A673 (cell line): ENCODE measurements around the gene PFKFB3. TPM values are rescaled to one million over a fixed set of nuclear protein-coding genes. Genes with fewer than 3 reads are reported as not detected.
A peak's percentile ranks its signal among the peaks of the same experiment; 100 is the strongest.

Source experiments
- BruUV-seq: library from RNA; stranded (reverse); fragments of 400-500 nt; replicated peaks from 2 replicates; lab custom pipeline; 2021; lab: Mats Ljungman, UMichigan
- CTCF ChIA-PET: fragments of 300-600 bp; sonication (Branson Sonifier 250); formaldehyde crosslinking; loops from one replicate; lab custom pipeline; 2022; ENCODE audit warnings: antibody characterized with exemption; lab: Charles Lee
- POLR2A ChIA-PET: fragments of 300-600 bp; sonication (Branson Sonifier 250); formaldehyde crosslinking; loops from one replicate; lab custom pipeline; 2022; ENCODE audit warnings: antibody characterized with exemption; ENCODE audit not compliant: low non-redundant PET; lab: Charles Lee
- DNase-seq: peaks from one replicate; pipeline ENCODE4 v3.0.0-alpha.2; 2015; ENCODE audit warnings: low spot score
- H3K27ac ChIP-seq: fragments of 200-600 bp; sonication (generic); 2 replicates; pipeline ENCODE4 v1.5.1; 2016; ENCODE audit warnings: mixed run types, low read depth, mild to moderate bottlenecking, mixed read lengths, antibody characterized with exemption, low read length; ENCODE audit not compliant: poor library complexity, severe bottlenecking
- H3K27me3 ChIP-seq: fragments of 200-600 bp; sonication (generic); replicated peaks from 2 replicates; pipeline ENCODE4 v1.6.1; 2017; ENCODE audit warnings: mixed run types, low read depth, mild to moderate bottlenecking, mixed read lengths, antibody characterized with exemption, low read length; ENCODE audit not compliant: insufficient read depth, poor library complexity
- H3K36me3 ChIP-seq: fragments of 200-600 bp; sonication (generic); 2 replicates; pipeline ENCODE4 v1.6.1; 2016; ENCODE audit warnings: mixed run types, mild to moderate bottlenecking, mixed read lengths, antibody characterized with exemption, low read length; ENCODE audit not compliant: insufficient read depth, poor library complexity, severe bottlenecking
- H3K4me1 ChIP-seq: fragments of 200-600 bp; sonication (generic); 2 replicates; pipeline ENCODE4 v1.6.1; 2017; ENCODE audit warnings: mixed run types, mild to moderate bottlenecking, mixed read lengths, antibody characterized with exemption, low read length; ENCODE audit not compliant: insufficient read depth, poor library complexity, severe bottlenecking
- H3K4me3 ChIP-seq: fragments of 200-600 bp; sonication (generic); 2 replicates; pipeline ENCODE4 v1.5.1; 2016; ENCODE audit warnings: low read depth, mixed run types, mild to moderate bottlenecking, mixed read lengths, low read length; ENCODE audit not compliant: poor library complexity, severe bottlenecking
- H3K9me3 ChIP-seq: fragments of 200-600 bp; sonication (generic); 2 replicates; pipeline ENCODE4 v1.6.1; 2016; ENCODE audit warnings: mixed run types, low read depth, mild to moderate bottlenecking, mixed read lengths, antibody characterized with exemption, low read length; ENCODE audit not compliant: poor library complexity, severe bottlenecking
- CTCF ChIP-seq: fragments of 300-800, 200-600 bp; sonication (generic); conservative IDR thresholded peaks from 2 replicates; pipeline ENCODE4 v1.5.1; 2017; ENCODE audit warnings: low read depth, mild to moderate bottlenecking, antibody characterized with exemption, low read length, moderate library complexity, mixed read lengths
- EZH2 ChIP-seq: fragments of 200-600 bp; sonication (generic); IDR thresholded peaks from 2 replicates; pipeline ENCODE4 v1.6.1; 2017; ENCODE audit warnings: borderline replicate concordance, low read depth, mild to moderate bottlenecking, mixed read lengths, antibody characterized with exemption, low read length; ENCODE audit not compliant: poor library complexity, severe bottlenecking
- intact Hi-C: fragments of 100-400 bp; cut with micrococcal nuclease; formaldehyde crosslinking; loops from one replicate; pipeline ENCODE4 v1.10.0; 2022; ENCODE audit not compliant: unreplicated experiment
- total RNA-seq: library from RNA; stranded (reverse); gene quantifications from 2 replicates; pipeline ENCODE4 v1.2.3, GENCODE V29; 2021

The PFKFB3 gene
- total RNA-seq, 1 experiment from 2014 or later: 53.0 TPM

- H3K27ac ChIP-seq: peak overlapping the region; percentile 30
- POLR2A ChIA-PET: no interaction called here
- TF ChIP-seq EZH2 (no peak), CTCF (no peak)
- H3K9me3 ChIP-seq: no peaks in the 10 kb centered on the region
- BruUV-seq: no TSS peak
- DNase-seq: no peak
- H3K4me1 ChIP-seq: peaks cover 17% of the 10 kb centered on the region
- H3K36me3 ChIP-seq: peaks cover 23% of the 10 kb centered on the region
- intact Hi-C loops: no loop called here
- CTCF ChIA-PET: interaction anchor here (1.0 kb wide), 1 partner anchor 9 kb away, joined by 3 read pairs; the partner anchor contains the start of gene PFKFB3
- H3K4me3 ChIP-seq: no peak overlapping the region
- no peaks in the 10 kb centered on the region for H3K27me3 ChIP-seq
These were observed 9.2 kb downstream of the PFKFB3 start for GRCh38 chr10:6211671-6212635.

GRCh38 chr10:6212806-6213205, 10.1 kb downstream of the PFKFB3 start:
- Histone ChIP-seq H3K4me3 (no peak overlapping the region), H3K27me3 (no peaks in the 10 kb centered on the region), H3K27ac (no peak overlapping the region), H3K4me1 (peaks cover 25% of the 10 kb centered on the region), H3K9me3 (no peaks in the 10 kb centered on the region), H3K36me3 (peaks cover 26% of the 10 kb centered on the region)
- TF ChIP-seq CTCF (no peak), EZH2 (no peak)
- CTCF ChIA-PET: interaction anchor here (1.0 kb wide), 1 partner anchor 10 kb away, joined by 3 read pairs; the partner anchor contains the start of gene PFKFB3
- no TSS peak for BruUV-seq
- no peak for DNase-seq
- POLR2A ChIA-PET: no interaction called here
- intact Hi-C loops: no loop called here

GRCh38 chr10:6213257-6213905, 10.6 kb downstream of the PFKFB3 start:
- intact Hi-C loops: no loop called here
- ChIA-PET POLR2A (no interaction called here), CTCF (interaction anchor here (1.0 kb wide), 1 partner anchor 11 kb away, joined by 3 read pairs; the partner anchor contains the start of gene PFKFB3)
- Histone ChIP-seq H3K36me3 (peaks cover 26% of the 10 kb centered on the region), H3K27ac (no peak overlapping the region), H3K9me3 (no peaks in the 10 kb centered on the region), H3K4me1 (peaks cover 30% of the 10 kb centered on the region), H3K27me3 (no peaks in the 10 kb centered on the region), H3K4me3 (no peak overlapping the region)
- no peak for DNase-seq
- no TSS peak for BruUV-seq
- no peak for TF ChIP-seq EZH2
- no peak for TF ChIP-seq CTCF
